MM.1S (cell line): ENCODE results near the gene NUPR2.
"Not testable (repeated sequence)": the region's sequence is repeated elsewhere in the genome, so short reads cannot be mapped to it uniquely, and the experiment has no call there.

Experiments
- DNase-seq: peaks from one replicate; pipeline ENCODE4 v3.0.0-alpha.2; 2015
- H2AFZ ChIP-seq: fragments of 300-600 bp; sonication (generic); 2 replicates; pipeline ENCODE4 v1.6.0; 2016; ENCODE audit warnings: antibody characterized with exemption, low read length
- H3F3A ChIP-seq: fragments of 300-600 bp; sonication (generic); 2 replicates; pipeline ENCODE4 v1.6.1; 2016; ENCODE audit warnings: mild to moderate bottlenecking, antibody characterized with exemption, low read length, moderate library complexity, mixed read lengths; ENCODE audit not compliant: insufficient read depth
- H3K27ac ChIP-seq: fragments of 300-600 bp; sonication (generic); 2 replicates; pipeline ENCODE4 v1.5.1; 2016; ENCODE audit warnings: mild to moderate bottlenecking, low read length
- H3K27me3 ChIP-seq: fragments of 300-600 bp; sonication (generic); replicated peaks from 2 replicates; pipeline ENCODE4 v1.6.0; 2016; ENCODE audit warnings: low read length; ENCODE audit not compliant: insufficient read depth
- H3K36me3 ChIP-seq: fragments of 300-600 bp; sonication (generic); replicated peaks from 2 replicates; pipeline ENCODE4 v1.6.1; 2016; ENCODE audit warnings: mild to moderate bottlenecking, low read length, mixed read lengths; ENCODE audit not compliant: insufficient read depth
- H3K4me1 ChIP-seq: fragments of 300-600 bp; sonication (generic); 2 replicates; pipeline ENCODE4 v1.6.1; 2016; ENCODE audit warnings: low read length, mixed read lengths
- H3K4me2 ChIP-seq: fragments of 300-600 bp; sonication (generic); 2 replicates; pipeline ENCODE4 v1.6.0; 2016; ENCODE audit warnings: low read depth, low read length
- H3K4me3 ChIP-seq: fragments of 300-600 bp; sonication (generic); 2 replicates; pipeline ENCODE4 v1.5.1; 2016; ENCODE audit warnings: low read length, mixed read lengths
- H3K79me2 ChIP-seq: fragments of 300-600 bp; sonication (generic); 2 replicates; pipeline ENCODE4 v1.6.1; 2016; ENCODE audit warnings: mixed run types, low read length, mixed read lengths
- H3K9ac ChIP-seq: fragments of 300-600 bp; sonication (generic); 2 replicates; pipeline ENCODE4 v1.6.1; 2016; ENCODE audit warnings: low read length, mixed read lengths
- H3K9me2 ChIP-seq: fragments of 300-600 bp; sonication (generic); replicated peaks from 2 replicates; pipeline ENCODE4 v1.6.1; 2016; ENCODE audit warnings: mild to moderate bottlenecking, low read length, mixed read lengths; ENCODE audit not compliant: insufficient read depth
- H3K9me3 ChIP-seq: fragments of 300-600 bp; sonication (generic); replicated peaks from 2 replicates; pipeline ENCODE4 v1.6.1; 2016; ENCODE audit warnings: mild to moderate bottlenecking, low read length, mixed read lengths; ENCODE audit not compliant: insufficient read depth
- H4K20me1 ChIP-seq: fragments of 300-600 bp; sonication (generic); 2 replicates; pipeline ENCODE4 v1.6.1; 2016; ENCODE audit warnings: mild to moderate bottlenecking, low read length, moderate library complexity, mixed read lengths; ENCODE audit not compliant: insufficient read depth
- EZH2 ChIP-seq: fragments of 300-600 bp; sonication (generic); optimal IDR thresholded peaks from 2 replicates; pipeline ENCODE3; 2017; ENCODE audit warnings: low read depth, mild to moderate bottlenecking, antibody characterized with exemption, low read length, mixed read lengths
- EZH2phosphoT487 ChIP-seq: fragments of 300-600 bp; sonication (generic); IDR thresholded peaks from 2 replicates; pipeline ENCODE4 v1.6.1; 2018; ENCODE audit warnings: antibody characterized with exemption, low read length
- TF ChIP-seq, protein P1 (sequence below): fragments of 300-600 bp; sonication (generic); IDR thresholded peaks from 2 replicates; pipeline ENCODE4 v1.5.1; 2016; ENCODE audit warnings: antibody characterized with exemption, low read length, mixed read lengths

The NUPR2 gene

DNA sequence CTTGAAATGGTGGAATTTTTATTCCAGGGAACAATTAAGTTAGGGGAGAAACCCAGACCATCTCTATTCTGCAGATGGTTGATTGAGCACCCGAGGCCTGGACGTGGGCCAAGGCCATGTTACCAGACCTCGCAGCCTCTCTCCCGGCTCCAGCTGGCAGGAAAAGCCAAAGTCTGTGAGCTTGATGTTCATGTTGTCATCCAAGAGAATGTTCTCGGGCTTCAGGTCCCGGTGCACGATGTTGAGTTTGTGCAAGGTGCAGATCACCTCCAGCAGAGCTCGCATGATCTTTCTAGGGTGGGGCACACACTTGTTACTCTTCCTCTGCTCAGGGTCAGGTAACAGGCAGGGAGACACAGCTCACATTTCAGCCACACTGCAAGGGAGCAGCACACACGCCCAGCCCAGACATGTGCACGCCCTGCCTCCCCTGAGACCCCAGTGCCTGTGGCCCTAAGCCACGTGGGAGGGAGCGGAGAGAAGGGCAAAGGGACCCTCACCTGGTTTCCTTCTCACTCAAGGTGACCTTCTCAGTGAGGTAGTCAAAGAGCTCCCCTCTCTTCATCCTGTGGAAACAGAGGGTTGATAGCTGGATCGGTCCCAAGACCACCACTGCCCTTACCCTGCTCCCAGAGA, 32.9 kb downstream of the NUPR2 start:
- Histone ChIP-seq H3K4me1 (no peaks in the 10 kb centered on the region), H3F3A (no peaks in the 10 kb centered on the region), H3K9ac (no peak overlapping the region), H3K4me2 (no peak overlapping the region), H2AFZ (no peak overlapping the region), H4K20me1 (no peaks in the 10 kb centered on the region), H3K9me2 (no peaks in the 10 kb centered on the region), H3K9me3 (no peaks in the 10 kb centered on the region), H3K4me3 (no peak overlapping the region), H3K27ac (no peak overlapping the region), H3K27me3 (no peaks in the 10 kb centered on the region), H3K79me2 (no peaks in the 10 kb centered on the region), H3K36me3 (no peaks in the 10 kb centered on the region)
- no peak for DNase-seq
- TF ChIP-seq EZH2: no peak
- TF ChIP-seq, protein P1, sequence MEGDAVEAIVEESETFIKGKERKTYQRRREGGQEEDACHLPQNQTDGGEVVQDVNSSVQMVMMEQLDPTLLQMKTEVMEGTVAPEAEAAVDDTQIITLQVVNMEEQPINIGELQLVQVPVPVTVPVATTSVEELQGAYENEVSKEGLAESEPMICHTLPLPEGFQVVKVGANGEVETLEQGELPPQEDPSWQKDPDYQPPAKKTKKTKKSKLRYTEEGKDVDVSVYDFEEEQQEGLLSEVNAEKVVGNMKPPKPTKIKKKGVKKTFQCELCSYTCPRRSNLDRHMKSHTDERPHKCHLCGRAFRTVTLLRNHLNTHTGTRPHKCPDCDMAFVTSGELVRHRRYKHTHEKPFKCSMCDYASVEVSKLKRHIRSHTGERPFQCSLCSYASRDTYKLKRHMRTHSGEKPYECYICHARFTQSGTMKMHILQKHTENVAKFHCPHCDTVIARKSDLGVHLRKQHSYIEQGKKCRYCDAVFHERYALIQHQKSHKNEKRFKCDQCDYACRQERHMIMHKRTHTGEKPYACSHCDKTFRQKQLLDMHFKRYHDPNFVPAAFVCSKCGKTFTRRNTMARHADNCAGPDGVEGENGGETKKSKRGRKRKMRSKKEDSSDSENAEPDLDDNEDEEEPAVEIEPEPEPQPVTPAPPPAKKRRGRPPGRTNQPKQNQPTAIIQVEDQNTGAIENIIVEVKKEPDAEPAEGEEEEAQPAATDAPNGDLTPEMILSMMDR: no peak
- no peak for TF ChIP-seq EZH2phosphoT487

DNA sequence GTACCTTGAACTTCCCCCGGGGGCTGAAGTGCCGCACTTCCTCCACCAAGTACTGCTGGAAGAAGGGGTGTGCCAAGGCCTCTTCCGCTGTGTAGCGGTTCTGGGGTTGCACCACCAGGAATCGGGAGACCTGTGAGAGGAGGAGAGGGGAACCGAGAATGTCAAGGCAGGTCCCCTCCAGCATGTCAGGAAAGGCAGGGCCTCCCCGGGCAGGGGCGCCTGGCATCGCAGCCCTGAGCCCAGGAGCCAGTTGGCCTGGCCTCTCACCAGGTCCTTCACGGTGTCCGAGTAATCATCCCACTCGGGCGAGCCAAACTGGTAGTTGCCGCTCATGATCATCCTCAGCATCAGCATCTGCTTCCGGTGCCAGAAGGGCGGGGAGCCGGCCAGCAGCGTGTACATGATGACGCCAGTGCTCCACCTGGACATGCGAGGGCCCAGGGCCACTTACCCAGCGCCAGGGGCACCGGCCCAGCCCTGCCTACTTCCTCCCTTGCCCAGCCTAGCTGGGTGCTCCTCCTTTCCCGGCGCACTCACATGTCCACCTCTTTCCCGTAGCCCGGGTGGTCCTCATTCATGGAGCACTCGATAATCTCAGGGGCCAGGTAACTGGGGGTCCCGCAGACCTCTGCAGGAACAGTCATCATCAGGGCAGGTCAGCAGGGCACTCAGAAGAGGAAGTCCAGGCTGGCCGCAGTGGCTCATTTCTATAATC, 34.4 kb downstream of the NUPR2 start:
- Histone ChIP-seq H3K27ac (no peak overlapping the region), H3F3A (no peaks in the 10 kb centered on the region), H3K27me3 (no peaks in the 10 kb centered on the region), H3K4me3 (no peak overlapping the region), H4K20me1 (no peaks in the 10 kb centered on the region), H3K9ac (no peak overlapping the region), H2AFZ (no peak overlapping the region), H3K9me3 (no peaks in the 10 kb centered on the region), H3K4me2 (no peak overlapping the region), H3K4me1 (no peaks in the 10 kb centered on the region), H3K9me2 (no peaks in the 10 kb centered on the region), H3K79me2 (no peaks in the 10 kb centered on the region), H3K36me3 (no peaks in the 10 kb centered on the region)
- no peak for DNase-seq
- TF ChIP-seq EZH2 (no peak), EZH2phosphoT487 (no peak)
- TF ChIP-seq, protein P1: no peak

DNA sequence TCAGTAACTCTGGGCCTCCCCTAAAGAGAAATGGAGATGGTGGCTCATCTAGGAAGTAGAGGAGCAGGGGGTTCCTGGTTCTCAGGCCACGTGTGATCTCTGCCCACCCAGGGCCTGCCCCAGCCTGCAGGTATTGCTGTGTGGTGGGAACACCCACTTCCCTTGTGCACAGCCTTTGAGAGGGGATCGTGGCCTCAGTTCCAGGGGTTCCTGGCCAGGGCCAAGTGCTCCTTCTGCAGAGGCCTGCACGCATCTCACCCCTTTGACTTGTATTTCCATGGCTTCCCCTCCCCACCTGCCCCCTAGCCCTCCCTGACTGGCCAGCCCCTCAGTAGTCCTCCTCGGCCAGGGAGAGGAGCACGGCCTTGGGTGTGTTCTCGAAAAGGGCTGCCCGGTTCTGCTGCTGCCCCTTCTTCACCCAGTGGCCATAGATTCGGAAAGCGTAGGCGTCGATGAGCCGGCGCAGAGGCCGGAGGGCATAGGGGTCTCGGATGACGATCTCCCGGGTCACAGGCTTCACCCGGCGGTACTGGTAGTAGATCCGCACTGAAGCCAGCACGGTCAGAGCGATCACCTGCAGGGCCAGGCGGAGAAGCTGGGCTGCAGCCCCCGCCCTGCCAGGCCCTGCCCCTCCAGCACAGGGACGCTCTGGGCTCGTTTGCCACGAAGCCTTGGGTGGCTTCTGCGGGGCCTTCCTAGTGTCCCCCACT, 35.3 kb downstream of the NUPR2 start:
- H3K9me3 ChIP-seq, H3F3A ChIP-seq, H2AFZ ChIP-seq, H3K9me2 ChIP-seq, H3K79me2 ChIP-seq, H3K27me3 ChIP-seq, H3K9ac ChIP-seq, H3K4me2 ChIP-seq, DNase-seq, H3K4me1 ChIP-seq, H3K36me3 ChIP-seq, H3K4me3 ChIP-seq, H3K27ac ChIP-seq, H4K20me1 ChIP-seq: not testable (repeated sequence)
